SH-SY5Y (cell line): ENCODE data around the gene HSD17B10.

Source experiments
- GATA2 ChIP-seq: IDR thresholded peaks from 2 replicates; pipeline ENCODE4 v1.6.1; 2011; ENCODE audit warnings: mild to moderate bottlenecking, low read depth, low read length
- GATA3 ChIP-seq: IDR thresholded peaks from 2 replicates; pipeline ENCODE4 v1.6.1; 2011; ENCODE audit warnings: low read depth, mild to moderate bottlenecking, low read length, moderate library complexity

DNA sequence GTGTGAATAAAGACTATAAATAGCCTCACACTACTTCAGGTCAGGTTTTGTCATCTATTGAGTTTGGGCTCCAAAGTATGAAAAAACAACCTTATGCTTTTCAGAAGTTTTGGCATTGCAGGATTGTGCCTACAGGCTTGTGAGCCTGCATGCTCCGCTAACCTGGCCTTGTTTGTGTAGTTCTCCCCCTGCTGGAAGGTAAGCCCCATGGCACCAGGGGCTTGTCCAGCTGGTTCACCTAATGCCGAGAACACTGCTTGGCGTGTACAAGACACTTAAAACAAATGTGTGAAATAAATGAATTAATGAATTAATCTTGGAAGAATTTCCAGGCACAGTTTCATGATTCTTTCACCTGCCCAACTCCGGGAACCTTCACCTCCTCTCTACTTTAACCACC lies 1.8 kb upstream of the HSD17B10 start:
- TF ChIP-seq GATA3 (no peak), GATA2 (no peak)
